ENCODE measurements around the gene PTPRN2. TPM values are rescaled to one million over a fixed set of nuclear protein-coding genes. Genes with fewer than 3 reads are reported as not detected.

The PTPRN2 gene
- total and polyA plus RNA-seq, 7 donors = 3.2 to 7.1 (median 5.5) TPM

- Histone ChIP-seq H3K4me3 (no peak overlapping the region), H3K27ac (no peak overlapping the region), H3K27me3 (no peaks in the 10 kb centered on the region), H3K9me3 (no peaks in the 10 kb centered on the region), H3K4me1 (no peaks in the 10 kb centered on the region), H3K36me3 (no peaks in the 10 kb centered on the region)
- TF ChIP-seq POLR2A (IDR thresholded peaks at IDR 0.05) = no peak
- TF ChIP-seq CTCF (IDR thresholded peaks at IDR 0.05) = no peak
- no peak for TF ChIP-seq POLR2AphosphoS5 (IDR thresholded peaks at IDR 0.05)
- TF ChIP-seq EP300 (IDR thresholded peaks at IDR 0.05) = no peak
- intact Hi-C loops (cut with DNase I) = no loop called here
- DNase-seq = no peak
- 87 to 91% methylated on average over 7 of the region's 7 CpGs for WGBS, 2 donors
Observed at GRCh38 chr7:158609313-158609974, 21.8 kb upstream of the PTPRN2 start.

GRCh38 chr7:158607563-158607962 lies 19.9 kb upstream of the PTPRN2 start:
- Histone ChIP-seq H3K4me1 (no peaks in the 10 kb centered on the region), H3K4me3 (no peak overlapping the region), H3K9me3 (no peaks in the 10 kb centered on the region), H3K27ac (no peak overlapping the region), H3K36me3 (no peaks in the 10 kb centered on the region), H3K27me3 (no peaks in the 10 kb centered on the region)
- TF ChIP-seq CTCF (IDR thresholded peaks at IDR 0.05) = no peak
- no peak for TF ChIP-seq POLR2A (IDR thresholded peaks at IDR 0.05)
- no peak for TF ChIP-seq EP300 (IDR thresholded peaks at IDR 0.05)
- TF ChIP-seq POLR2AphosphoS5 (IDR thresholded peaks at IDR 0.05) = no peak
- intact Hi-C loops (cut with DNase I) = no loop called here
- 84 to 98% methylated on average over 6 of the region's 6 CpGs for WGBS, 2 donors
- DNase-seq = no peak

- Histone ChIP-seq H3K4me3 (no peak overlapping the region), H3K27ac (no peak overlapping the region)
Observed at GRCh38 chr7:158606671-158607424, 19.2 kb upstream of the PTPRN2 start.

GRCh38 chr7:158606129-158606528 lies 18.5 kb upstream of the PTPRN2 start:
- Histone ChIP-seq H3K27me3 (no peaks in the 10 kb centered on the region), H3K9me3 (no peaks in the 10 kb centered on the region), H3K27ac (no peak overlapping the region), H3K36me3 (no peaks in the 10 kb centered on the region), H3K4me1 (no peaks in the 10 kb centered on the region), H3K4me3 (no peak overlapping the region)
- WGBS, 2 donors = 81 to 85% methylated on average over 4 of the region's 4 CpGs
- TF ChIP-seq CTCF (IDR thresholded peaks at IDR 0.05) (no peak), EP300 (IDR thresholded peaks at IDR 0.05) (no peak), POLR2AphosphoS5 (IDR thresholded peaks at IDR 0.05) (no peak), POLR2A (IDR thresholded peaks at IDR 0.05) (no peak)
- DNase-seq = no peak
- intact Hi-C loops (cut with DNase I) = no loop called here

More at GRCh38 chr7:158606671-158607424, 19.2 kb upstream of the PTPRN2 start:
- no peak for TF ChIP-seq POLR2A (IDR thresholded peaks at IDR 0.05)
- no peak for TF ChIP-seq EP300 (IDR thresholded peaks at IDR 0.05)
- no peak for TF ChIP-seq CTCF (IDR thresholded peaks at IDR 0.05)
- no peak for TF ChIP-seq POLR2AphosphoS5 (IDR thresholded peaks at IDR 0.05)
- intact Hi-C loops (cut with DNase I) = no loop called here
- H3K4me1 ChIP-seq = no peaks in the 10 kb centered on the region
- DNase-seq = no peak
- no peaks in the 10 kb centered on the region for H3K27me3 ChIP-seq
- no peaks in the 10 kb centered on the region for H3K36me3 ChIP-seq
- H3K9me3 ChIP-seq = no peaks in the 10 kb centered on the region
- 96% methylated on average over 18 of the region's 18 CpGs for WGBS, 2 donors

Measured in sigmoid colon (tissue), 7 donors.